ENCODE measurements around the gene TINCR.

- TF ChIP-seq POLR2AphosphoS5 (IDR thresholded peaks at IDR 0.05) (no peak), CTCF (IDR thresholded peaks at IDR 0.05) (no peak), POLR2A (IDR thresholded peaks at IDR 0.05) (no peak), EP300 (IDR thresholded peaks at IDR 0.05; ENCODE audit: low read depth) (no peak)
Measured at GRCh38 chr19:5590865-5591154, 23.1 kb upstream of the TINCR start.
